GM12872 (cell line): Measurements from ENCODE around the gene JAG1.

Source experiments
- CTCF ChIP-seq: IDR thresholded peaks from 3 replicates; pipeline ENCODE4 v1.5.1; 2011; ENCODE audit warnings: low read depth, mild to moderate bottlenecking, low read length, moderate library complexity; ENCODE audit not compliant: insufficient read depth

The JAG1 gene

GRCh38 chr20:10667560-10668167 lies 6.1 kb downstream of the JAG1 start:
- no peak for TF ChIP-seq CTCF

GRCh38 chr20:10667077-10667401 lies 6.8 kb downstream of the JAG1 start:
- no peak for TF ChIP-seq CTCF

- no peak for TF ChIP-seq CTCF
Measured at GRCh38 chr20:10666221-10667076, 7.3 kb downstream of the JAG1 start.

- no peak for TF ChIP-seq CTCF
Measured at GRCh38 chr20:10665791-10666190, 8.0 kb downstream of the JAG1 start.

- no peak for TF ChIP-seq CTCF
Measured at GRCh38 chr20:10665027-10665561, 8.7 kb downstream of the JAG1 start.

GRCh38 chr20:10663756-10664155 lies 10.0 kb downstream of the JAG1 start:
- no peak for TF ChIP-seq CTCF

GRCh38 chr20:10662661-10663458 lies 10.9 kb downstream of the JAG1 start:
- TF ChIP-seq CTCF, result no peak
